NCI-H2196 treated with DMSO at 0.1 percent for 48 hours (cell line): ENCODE measurements around the gene CYP2B6.
"Not testable (repeated sequence)": the region's sequence is repeated elsewhere in the genome, so short reads cannot be mapped to it uniquely, and the experiment has no call there.

Experiments used
- DNase-seq: peaks from one replicate; lab custom pipeline; 2025; ENCODE audit not compliant: unreplicated experiment; lab: John Stamatoyannopoulos, UW

Gene CYP2B6

GRCh38 chr19:40980743-40981442 is 10.2 kb upstream of the CYP2B6 start:
- not testable (repeated sequence) for DNase-seq

DNA sequence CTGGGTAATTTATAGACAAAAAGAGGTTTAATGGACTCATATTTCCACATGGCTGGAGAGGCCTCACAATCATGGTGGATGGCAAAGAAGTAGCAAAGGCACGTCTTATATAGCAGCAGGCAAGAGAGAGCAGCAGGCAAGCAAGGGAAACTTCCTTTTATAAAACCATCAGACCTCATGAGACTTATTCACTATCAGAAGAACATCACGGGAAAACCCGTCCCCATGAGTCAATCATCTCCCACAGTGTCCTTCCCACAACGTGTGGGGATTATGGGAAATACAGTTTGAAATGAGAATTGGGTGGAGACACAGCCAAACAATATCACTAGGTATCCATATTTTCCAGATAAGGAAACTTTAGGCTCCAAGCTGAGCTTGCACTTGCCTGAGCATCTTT is 9.5 kb upstream of the CYP2B6 start:
- DNase-seq, result no peak

- DNase-seq, result no peak
Observed at GRCh38 chr19:40982594-40983101, 8.4 kb upstream of the CYP2B6 start.

GRCh38 chr19:40989453-40989852 is 1.6 kb upstream of the CYP2B6 start:
- no peak for DNase-seq

- DNase-seq, result no peak
Observed at GRCh38 chr19:40995355-40995754, 4.3 kb downstream of the CYP2B6 start.

DNA sequence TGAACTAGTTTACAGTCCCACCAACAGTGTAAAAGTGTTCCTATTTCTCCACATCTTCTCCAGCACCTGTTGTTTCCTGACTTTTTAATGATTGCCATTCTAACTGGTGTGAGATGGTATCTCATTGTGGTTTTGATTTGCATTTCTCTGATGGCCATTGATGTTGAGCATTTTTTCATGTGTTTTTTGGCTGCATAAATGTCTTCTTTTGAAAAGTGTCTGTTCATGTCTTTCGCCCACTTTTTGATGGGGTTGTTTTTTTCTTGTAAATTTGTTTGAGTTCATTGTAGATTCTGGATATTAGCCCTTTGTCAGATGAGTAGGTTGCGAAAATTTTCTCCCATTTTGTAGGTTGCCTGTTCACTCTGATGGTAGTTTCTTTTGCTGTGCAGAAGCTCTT is 7.9 kb downstream of the CYP2B6 start:
- not testable (repeated sequence) for DNase-seq

DNA sequence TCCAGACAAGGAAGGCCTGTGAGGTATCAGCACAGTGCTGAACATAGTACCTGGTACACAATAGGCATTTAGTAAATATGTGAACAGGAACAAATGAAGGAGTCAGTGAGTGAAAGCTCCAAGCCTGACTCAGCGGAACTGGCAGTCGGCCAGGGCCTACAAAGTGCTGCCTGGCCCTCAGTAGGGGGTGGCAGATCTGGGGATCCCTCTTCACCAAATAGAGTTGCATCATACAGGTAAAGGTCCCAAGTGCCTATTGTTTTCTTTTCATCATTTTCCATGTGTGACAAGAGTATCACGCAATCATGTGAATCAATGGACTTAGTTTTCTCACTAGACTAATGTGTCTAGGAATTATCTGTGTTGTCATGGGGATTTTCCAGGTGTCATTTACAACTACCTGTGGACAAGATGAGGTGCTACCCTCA is 9.2 kb downstream of the CYP2B6 start:
- no peak for DNase-seq

- DNase-seq, result no peak
Observed at GRCh38 chr19:41001243-41001971, 10.3 kb downstream of the CYP2B6 start.

- DNase-seq, result not testable (repeated sequence)
Observed at GRCh38 chr19:41003656-41004055, 12.6 kb downstream of the CYP2B6 start.

DNA sequence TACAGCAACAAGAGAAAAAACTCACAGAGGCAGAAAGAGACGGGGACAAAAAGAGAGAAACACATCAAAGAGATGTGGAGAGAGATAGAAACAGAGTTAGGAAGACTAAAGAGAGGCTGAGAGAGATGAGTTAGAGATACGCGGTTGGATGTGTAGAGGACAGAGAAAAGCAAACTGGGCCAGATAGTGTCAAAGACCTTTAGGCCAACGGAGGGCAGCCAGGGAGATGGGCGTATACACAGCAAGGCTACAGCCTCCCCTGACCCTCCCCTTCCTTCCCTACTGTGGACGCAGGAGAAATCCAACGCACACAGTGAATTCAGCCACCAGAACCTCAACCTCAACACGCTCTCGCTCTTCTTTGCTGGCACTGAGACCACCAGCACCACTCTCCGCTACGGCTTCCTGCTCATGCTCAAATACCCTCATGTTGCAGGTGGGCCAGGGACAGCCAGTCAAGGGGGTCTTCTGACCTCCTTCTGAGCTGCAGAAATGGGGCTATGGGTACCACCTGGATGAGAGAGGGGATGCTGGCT is 18.7 kb downstream of the CYP2B6 start:
- DNase-seq, result no peak

GRCh38 chr19:41013359-41013758 is 22.3 kb downstream of the CYP2B6 start:
- DNase-seq, result no peak

DNA sequence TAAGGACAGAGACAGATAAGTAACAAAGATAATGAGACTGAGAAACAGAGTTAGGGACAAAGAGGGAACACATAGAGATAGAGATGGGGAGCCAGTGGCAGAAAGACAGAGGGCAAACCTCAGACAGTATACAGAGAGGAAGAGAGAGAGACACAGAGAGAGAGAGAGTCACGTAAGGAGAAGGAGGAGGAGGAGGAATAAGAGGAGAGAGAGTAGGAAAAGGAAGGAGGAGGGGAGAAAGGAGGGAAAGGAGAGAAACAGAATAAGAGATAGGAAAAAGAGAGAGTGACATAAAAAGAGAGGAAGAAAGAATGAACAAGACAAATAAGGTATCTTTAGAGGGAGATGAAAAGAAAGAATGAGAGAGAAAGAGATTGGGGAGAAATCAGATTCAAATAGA is 23.6 kb downstream of the CYP2B6 start:
- no peak for DNase-seq

DNA sequence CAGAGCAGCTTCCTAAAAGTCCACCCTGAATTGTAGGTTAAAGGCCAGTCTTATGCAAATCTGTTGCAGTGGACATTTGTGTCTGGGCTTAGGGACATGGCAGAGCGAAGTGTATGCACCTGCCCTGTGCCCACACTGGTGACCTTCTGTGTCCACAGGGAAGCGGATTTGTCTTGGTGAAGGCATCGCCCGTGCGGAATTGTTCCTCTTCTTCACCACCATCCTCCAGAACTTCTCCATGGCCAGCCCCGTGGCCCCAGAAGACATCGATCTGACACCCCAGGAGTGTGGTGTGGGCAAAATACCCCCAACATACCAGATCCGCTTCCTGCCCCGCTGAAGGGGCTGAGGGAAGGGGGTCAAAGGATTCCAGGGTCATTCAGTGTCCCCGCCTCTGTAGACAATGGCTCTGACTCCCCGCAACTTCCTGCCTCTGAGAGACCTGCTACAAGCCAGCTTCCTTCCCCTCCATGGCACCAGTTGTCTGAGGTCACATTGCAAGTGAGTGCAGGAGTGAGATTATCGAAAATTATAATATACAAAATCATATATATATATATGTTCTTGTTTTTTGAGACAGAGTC is 25.5 kb downstream of the CYP2B6 start:
- no peak for DNase-seq

DNA sequence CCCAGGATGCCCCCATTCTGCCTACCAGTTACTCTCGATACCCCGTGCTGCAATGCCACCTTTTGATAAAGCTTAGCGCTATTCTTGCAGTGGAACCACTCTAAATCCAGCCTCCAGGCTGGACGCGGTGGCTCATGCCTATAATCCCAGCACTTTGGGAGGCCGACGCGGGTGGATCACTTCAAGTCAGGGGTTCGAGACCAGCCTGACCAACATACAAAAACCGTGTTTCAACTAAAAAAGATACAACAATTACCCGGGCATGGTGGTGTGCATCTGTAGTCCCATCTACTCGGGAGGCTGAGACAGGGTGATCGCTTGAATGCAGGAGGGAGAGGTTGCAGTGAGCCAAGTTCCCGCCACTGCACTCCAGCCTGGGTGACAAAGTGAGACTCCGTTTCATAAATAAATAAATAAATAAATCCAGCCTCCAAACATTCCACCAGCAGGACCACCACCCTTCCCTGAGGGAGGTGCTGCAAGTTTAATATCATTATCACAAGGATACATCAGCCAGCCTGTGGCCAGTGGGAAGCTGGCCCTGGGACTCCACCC is 27.7 kb downstream of the CYP2B6 start:
- DNase-seq, result no peak

- DNase-seq, result no peak
Observed at GRCh38 chr19:41019346-41019745, 28.3 kb downstream of the CYP2B6 start.

DNA sequence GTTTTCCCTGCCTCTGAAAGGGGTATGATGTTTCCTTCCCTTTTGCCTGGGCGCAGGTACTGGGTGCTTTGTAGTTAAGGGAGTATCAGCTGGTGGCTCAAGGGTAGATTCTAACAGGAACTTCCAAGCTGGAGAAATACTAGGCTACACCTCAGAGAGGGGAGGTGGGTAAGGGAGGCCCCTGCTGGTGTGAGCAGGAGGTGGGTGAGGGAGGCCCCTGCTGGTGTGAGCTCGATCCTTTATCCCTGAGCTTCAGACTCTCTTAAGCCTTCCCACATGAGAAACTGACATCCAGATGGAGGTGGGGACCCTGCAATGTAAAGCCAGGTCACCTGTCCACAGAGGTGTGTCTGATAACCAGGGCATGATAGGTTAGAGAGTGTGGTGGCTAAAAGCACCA is 32.1 kb downstream of the CYP2B6 start:
- no peak for DNase-seq

- DNase-seq, result no peak
Observed at GRCh38 chr19:41025411-41025810, 34.3 kb downstream of the CYP2B6 start.

- DNase-seq, result no peak
Observed at GRCh38 chr19:41025871-41026270, 34.8 kb downstream of the CYP2B6 start.

GRCh38 chr19:41027273-41027967 is 36.3 kb downstream of the CYP2B6 start:
- no peak for DNase-seq

GRCh38 chr19:41029524-41030432 is 38.7 kb downstream of the CYP2B6 start:
- no peak for DNase-seq
